ENCODE data around the gene LRP8.

DNA sequence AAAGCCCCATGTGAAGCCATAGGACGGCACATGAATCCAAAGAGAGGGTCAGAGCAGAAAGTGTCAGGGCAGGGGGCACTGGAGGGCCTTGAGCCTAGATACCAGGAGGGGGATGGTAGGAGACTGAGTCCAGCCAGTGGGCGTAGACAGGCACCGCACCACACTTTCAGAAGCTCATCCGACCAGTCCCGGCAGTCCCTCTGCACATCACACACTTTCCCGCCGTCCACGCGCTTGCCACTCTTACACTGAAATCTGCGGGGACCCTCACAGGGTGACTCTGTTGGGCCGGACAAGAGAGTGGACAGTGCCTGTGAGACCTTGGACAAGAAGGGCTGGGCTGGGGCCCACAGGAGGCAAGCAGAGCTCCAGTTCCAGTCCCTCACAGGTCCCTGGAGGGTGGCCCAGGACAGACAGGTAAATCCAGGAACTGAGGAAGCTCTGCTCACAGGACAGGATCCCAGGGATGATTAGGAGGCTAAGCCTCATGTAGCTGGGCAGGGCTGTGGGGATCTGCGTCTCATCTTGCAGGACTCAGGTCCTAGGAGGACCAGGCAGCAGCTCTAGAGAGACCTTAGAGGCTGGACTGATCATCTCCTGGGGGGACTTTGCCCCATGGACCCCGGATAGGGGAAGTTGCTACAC is 53.2 kb downstream of the LRP8 start:
- TF ChIP-seq, protein P1, sequence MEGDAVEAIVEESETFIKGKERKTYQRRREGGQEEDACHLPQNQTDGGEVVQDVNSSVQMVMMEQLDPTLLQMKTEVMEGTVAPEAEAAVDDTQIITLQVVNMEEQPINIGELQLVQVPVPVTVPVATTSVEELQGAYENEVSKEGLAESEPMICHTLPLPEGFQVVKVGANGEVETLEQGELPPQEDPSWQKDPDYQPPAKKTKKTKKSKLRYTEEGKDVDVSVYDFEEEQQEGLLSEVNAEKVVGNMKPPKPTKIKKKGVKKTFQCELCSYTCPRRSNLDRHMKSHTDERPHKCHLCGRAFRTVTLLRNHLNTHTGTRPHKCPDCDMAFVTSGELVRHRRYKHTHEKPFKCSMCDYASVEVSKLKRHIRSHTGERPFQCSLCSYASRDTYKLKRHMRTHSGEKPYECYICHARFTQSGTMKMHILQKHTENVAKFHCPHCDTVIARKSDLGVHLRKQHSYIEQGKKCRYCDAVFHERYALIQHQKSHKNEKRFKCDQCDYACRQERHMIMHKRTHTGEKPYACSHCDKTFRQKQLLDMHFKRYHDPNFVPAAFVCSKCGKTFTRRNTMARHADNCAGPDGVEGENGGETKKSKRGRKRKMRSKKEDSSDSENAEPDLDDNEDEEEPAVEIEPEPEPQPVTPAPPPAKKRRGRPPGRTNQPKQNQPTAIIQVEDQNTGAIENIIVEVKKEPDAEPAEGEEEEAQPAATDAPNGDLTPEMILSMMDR (IDR thresholded peaks at IDR 0.05) = no peak
- TF ChIP-seq, protein P2, sequence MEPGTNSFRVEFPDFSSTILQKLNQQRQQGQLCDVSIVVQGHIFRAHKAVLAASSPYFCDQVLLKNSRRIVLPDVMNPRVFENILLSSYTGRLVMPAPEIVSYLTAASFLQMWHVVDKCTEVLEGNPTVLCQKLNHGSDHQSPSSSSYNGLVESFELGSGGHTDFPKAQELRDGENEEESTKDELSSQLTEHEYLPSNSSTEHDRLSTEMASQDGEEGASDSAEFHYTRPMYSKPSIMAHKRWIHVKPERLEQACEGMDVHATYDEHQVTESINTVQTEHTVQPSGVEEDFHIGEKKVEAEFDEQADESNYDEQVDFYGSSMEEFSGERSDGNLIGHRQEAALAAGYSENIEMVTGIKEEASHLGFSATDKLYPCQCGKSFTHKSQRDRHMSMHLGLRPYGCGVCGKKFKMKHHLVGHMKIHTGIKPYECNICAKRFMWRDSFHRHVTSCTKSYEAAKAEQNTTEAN (CRISPR knock-in tag; IDR thresholded peaks at IDR 0.05) = no peak
- TF ChIP-seq, protein P3, sequence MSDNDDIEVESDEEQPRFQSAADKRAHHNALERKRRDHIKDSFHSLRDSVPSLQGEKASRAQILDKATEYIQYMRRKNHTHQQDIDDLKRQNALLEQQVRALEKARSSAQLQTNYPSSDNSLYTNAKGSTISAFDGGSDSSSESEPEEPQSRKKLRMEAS (CRISPR knock-in tag; IDR thresholded peaks at IDR 0.05) = no peak
- TF ChIP-seq NR2C2 (CRISPR knock-in tag; IDR thresholded peaks at IDR 0.05) (no peak), NFE2L1 (CRISPR knock-in tag; IDR thresholded peaks at IDR 0.05) (no peak), ZNF232 (CRISPR knock-in tag; IDR thresholded peaks at IDR 0.05) (no peak), KAT7 (CRISPR knock-in tag; IDR thresholded peaks at IDR 0.05; ENCODE audit: borderline replicate concordance) (no peak), NR3C1 (CRISPR knock-in tag; conservative IDR thresholded peaks at IDR 0.05; ENCODE audit: low read depth) (no peak), ZBTB21 (CRISPR knock-in tag; IDR thresholded peaks at IDR 0.05; ENCODE audit: borderline replicate concordance) (no peak)
